ENCODE data around the gene MFF.

GRCh38 chr2:227322530-227323205, 2.4 kb upstream of the MFF start:
- TF ChIP-seq POLR2A (IDR thresholded peaks at IDR 0.05; ENCODE audit: low read depth, low read length) (no peak), POLR2AphosphoS5 (IDR thresholded peaks at IDR 0.05; ENCODE audit: low read depth, low read length) (no peak), TAF1 (IDR thresholded peaks at IDR 0.05; ENCODE audit: borderline replicate concordance, low read depth, low read length) (no peak)
